ENCODE results near the gene COL4A3. TPM values are rescaled to one million over a fixed set of nuclear protein-coding genes. Genes with fewer than 3 reads are reported as not detected.

The COL4A3 gene
- total RNA-seq, 1 experiment from 2014 or later: 0.15 TPM

DNA sequence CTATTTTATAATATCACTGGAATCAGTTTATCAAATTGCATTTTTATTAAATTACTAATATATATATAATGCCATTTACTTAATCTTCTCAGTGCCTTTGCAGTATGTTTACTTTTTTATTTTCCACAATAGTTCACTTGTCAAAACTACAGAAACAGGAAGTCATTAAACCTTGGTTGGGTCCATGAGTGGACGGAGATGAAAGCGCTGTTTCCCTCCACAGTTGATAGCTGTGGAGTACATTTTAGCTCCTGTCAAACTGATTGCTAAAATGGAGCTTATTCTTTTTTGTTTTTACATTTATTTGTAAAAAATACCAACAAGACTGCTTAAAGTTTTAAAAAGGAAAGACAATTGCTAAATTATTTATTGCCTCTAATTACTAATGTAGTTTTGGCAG, 179.8 kb downstream of the COL4A3 start:
- H3K36me3 Mint-ChIP-seq (ENCODE audit: insufficient read depth in 1 of 3, low read depth in 3 of 3): peaks cover 0 to 34% (median 29%) of the 10 kb centered on the region in 3 experiments; a peak in 6 of 7 replicates
- TF ChIP-seq, protein P1, sequence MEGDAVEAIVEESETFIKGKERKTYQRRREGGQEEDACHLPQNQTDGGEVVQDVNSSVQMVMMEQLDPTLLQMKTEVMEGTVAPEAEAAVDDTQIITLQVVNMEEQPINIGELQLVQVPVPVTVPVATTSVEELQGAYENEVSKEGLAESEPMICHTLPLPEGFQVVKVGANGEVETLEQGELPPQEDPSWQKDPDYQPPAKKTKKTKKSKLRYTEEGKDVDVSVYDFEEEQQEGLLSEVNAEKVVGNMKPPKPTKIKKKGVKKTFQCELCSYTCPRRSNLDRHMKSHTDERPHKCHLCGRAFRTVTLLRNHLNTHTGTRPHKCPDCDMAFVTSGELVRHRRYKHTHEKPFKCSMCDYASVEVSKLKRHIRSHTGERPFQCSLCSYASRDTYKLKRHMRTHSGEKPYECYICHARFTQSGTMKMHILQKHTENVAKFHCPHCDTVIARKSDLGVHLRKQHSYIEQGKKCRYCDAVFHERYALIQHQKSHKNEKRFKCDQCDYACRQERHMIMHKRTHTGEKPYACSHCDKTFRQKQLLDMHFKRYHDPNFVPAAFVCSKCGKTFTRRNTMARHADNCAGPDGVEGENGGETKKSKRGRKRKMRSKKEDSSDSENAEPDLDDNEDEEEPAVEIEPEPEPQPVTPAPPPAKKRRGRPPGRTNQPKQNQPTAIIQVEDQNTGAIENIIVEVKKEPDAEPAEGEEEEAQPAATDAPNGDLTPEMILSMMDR (conservative IDR thresholded peaks at IDR 0.05): no peak

More for the DNA sequence above, 179.8 kb downstream of the COL4A3 start:
- Histone ChIP-seq H3K79me1 (ENCODE audit: insufficient read depth, low read depth, low read length, poor library complexity, severe bottlenecking) (no peaks in the 10 kb centered on the region), H3K27ac (ENCODE audit: insufficient read length, low read depth, low read length) (no peak overlapping the region), H3K4ac (ENCODE audit: low read depth, low read length) (no peak overlapping the region), H3K23me2 (ENCODE audit: insufficient read length, low read depth, low read length, poor library complexity, severe bottlenecking) (no peaks in the 10 kb centered on the region), H3K14ac (ENCODE audit: insufficient read depth, low read length) (no peak overlapping the region), H4K8ac (replicated peaks; ENCODE audit: insufficient read length, low read depth, low read length) (no peak overlapping the region), H2AFZ (ENCODE audit: low read length) (no peak overlapping the region), H3K18ac (ENCODE audit: insufficient read length, low read depth, low read length) (no peak overlapping the region), H2BK5ac (ENCODE audit: insufficient read length, low read length) (no peak overlapping the region), H2BK20ac (ENCODE audit: low read depth, low read length, poor library complexity, severe bottlenecking) (no peak overlapping the region), H3T11ph (ENCODE audit: low read length) (no peak overlapping the region), H3K4me1 (ENCODE audit: insufficient read depth, low read length) (no peaks in the 10 kb centered on the region), H2BK120ac (ENCODE audit: low read depth, low read length, poor library complexity, severe bottlenecking) (no peak overlapping the region), H2AK5ac (ENCODE audit: insufficient read length, low read length) (no peak overlapping the region), H4K91ac (ENCODE audit: insufficient read length, low read depth, low read length) (no peak overlapping the region), H2BK12ac (ENCODE audit: insufficient read length, low read depth, low read length) (no peak overlapping the region), H3K56ac (ENCODE audit: insufficient read length, low read depth, low read length) (no peak overlapping the region), H3K27me3 (ENCODE audit: insufficient read depth, low read length) (no peaks in the 10 kb centered on the region), H3K9ac (ENCODE audit: extremely low read depth, insufficient read length, low read length) (no peak overlapping the region), H3K23ac (ENCODE audit: insufficient read length, low read depth, low read length) (no peak overlapping the region), H3K79me2 (ENCODE audit: insufficient read depth, low read length) (no peaks in the 10 kb centered on the region), H4K20me1 (ENCODE audit: control insufficient read depth, insufficient read depth, insufficient read length) (no peaks in the 10 kb centered on the region), H3K4me2 (ENCODE audit: insufficient read depth, insufficient read length, low read length) (no peak overlapping the region), H2BK15ac (ENCODE audit: low read depth, low read length) (no peak overlapping the region), H4K5ac (ENCODE audit: insufficient read length, low read depth, low read length) (no peak overlapping the region), H3K9me3 (ENCODE audit: control insufficient read depth, low read depth, low read length) (no peaks in the 10 kb centered on the region)
- no CpG with 5 or more reads among the region's 2 CpGs for WGBS (ENCODE audit: extremely low coverage, insufficient read length, low lambda C conversion rate)
- Mint-ChIP-seq H3K4me3 (no peak overlapping the region), H3K4me1 (no peaks in the 10 kb centered on the region), H3K27me3 (ENCODE audit: low read depth) (no peaks in the 10 kb centered on the region), H3K9me3 (no peaks in the 10 kb centered on the region), H3K27ac (no peak overlapping the region)
- DNase-seq: no peak
